ENCODE data around the gene CHRNA1.

DNA sequence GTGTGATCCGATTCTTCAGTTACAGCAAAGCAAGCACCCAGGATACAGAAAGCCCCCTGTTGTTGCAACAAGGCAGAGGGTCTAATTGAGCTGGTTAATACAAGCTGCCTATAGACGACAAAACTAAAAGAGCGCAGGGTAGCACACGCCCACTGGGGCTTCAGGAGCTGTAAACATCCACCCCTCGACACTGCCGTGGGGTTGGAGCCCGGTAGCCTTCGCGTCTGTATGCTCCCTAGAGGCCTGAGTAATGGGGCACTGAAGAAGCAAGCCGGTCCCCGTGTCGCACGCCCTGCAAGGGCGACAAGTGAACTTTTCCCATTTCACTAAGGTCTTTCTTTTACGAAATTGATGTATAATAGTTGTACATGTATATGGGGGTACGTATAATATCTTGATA, 24.7 kb upstream of the CHRNA1 start:
- TF ChIP-seq CTCF (IDR thresholded peaks at IDR 0.05) (no peak), EP300 (IDR thresholded peaks at IDR 0.05; ENCODE audit: low read depth) (no peak)
